Liver (tissue), 9 donors: ENCODE data around the gene GSK3A. TPM values are rescaled to one million over a fixed set of nuclear protein-coding genes. Genes with fewer than 3 reads are reported as not detected.

ENCODE experiments used
- DNase-seq: peaks from one replicate; pipeline ENCODE4 v3.0.0-alpha.2; 2017; ENCODE audit warnings: low spot score
- H3K27ac ChIP-seq, 2 donors: one replicate each; pipeline ENCODE4 v1.7.0; 2013; ENCODE audit warnings: inconsistent platforms in 2 of 2, low read length in 2 of 2, control low read depth in 1 of 2, low read depth in 1 of 2, mild to moderate bottlenecking in 1 of 2
- H3K27me3 ChIP-seq, 4 donors: one replicate each; pipeline versions ENCODE4 v1.6.1 to v1.7.0; 2013; ENCODE audit warnings: low read length in 3 of 4, inconsistent platforms in 1 of 4, mild to moderate bottlenecking in 1 of 4, moderate library complexity in 1 of 4; ENCODE audit not compliant: control insufficient read depth in 4 of 4, insufficient read depth in 4 of 4
- H3K36me3 ChIP-seq, 4 donors: one replicate each; pipeline versions ENCODE4 v1.6.1 to v1.7.0; 2013; ENCODE audit warnings: low read length in 3 of 4, mild to moderate bottlenecking in 3 of 4, low read depth in 1 of 4, moderate library complexity in 1 of 4; ENCODE audit not compliant: control insufficient read depth in 4 of 4, insufficient read depth in 3 of 4
- H3K4me1 ChIP-seq, 4 donors: one replicate each; pipeline versions ENCODE4 v1.6.1 to v1.7.0; 2013; ENCODE audit warnings: low read length in 3 of 4, mild to moderate bottlenecking in 3 of 4, moderate library complexity in 1 of 4; ENCODE audit not compliant: control insufficient read depth in 4 of 4, insufficient read depth in 4 of 4
- H3K4me3 ChIP-seq, 3 donors: one replicate each; pipeline versions ENCODE4 v1.6.1 to v1.7.0; 2013; ENCODE audit warnings: low read length in 3 of 3, control low read depth in 1 of 3, low read depth in 1 of 3, mild to moderate bottlenecking in 1 of 3
- H3K9ac ChIP-seq, 2 donors: one replicate each; pipeline ENCODE4 v1.7.0; 2013; ENCODE audit warnings: low read length in 2 of 2, mild to moderate bottlenecking in 2 of 2, moderate library complexity in 2 of 2, control low read depth in 1 of 2, low read depth in 1 of 2
- H3K9me3 ChIP-seq, 4 donors: one replicate each; pipeline versions ENCODE4 v1.6.1 to v1.7.0; 2013; ENCODE audit warnings: low read length in 3 of 4; ENCODE audit not compliant: control insufficient read depth in 4 of 4
- ATF3 ChIP-seq: IDR thresholded peaks from 2 replicates; pipeline ENCODE4 v1.6.1; 2016; ENCODE audit warnings: antibody characterized with exemption
- CTCF ChIP-seq: fragments of 150-350 bp; IDR thresholded peaks from 2 replicates; pipeline ENCODE4 v1.5.1; 2017; ENCODE audit warnings: improper control_type of control experiment, low read depth, low read length; ENCODE audit not compliant: missing input control
- EGR1 ChIP-seq, 2 donors: IDR thresholded peaks; 2 replicates each; pipeline ENCODE4 v1.6.1; 2016 to 2018; ENCODE audit warnings: antibody characterized with exemption in 2 of 2, low read depth in 2 of 2
- FOXA1 ChIP-seq: IDR thresholded peaks from 2 replicates; pipeline ENCODE4 v1.6.1; 2016; ENCODE audit warnings: antibody characterized with exemption
- HNF4A ChIP-seq, 2 donors: conservative IDR thresholded peaks; 2 replicates each; pipeline ENCODE4 v1.6.1; 2016; ENCODE audit warnings: antibody characterized with exemption in 2 of 2, mild to moderate bottlenecking in 2 of 2
- JUND ChIP-seq, 2 donors: IDR thresholded peaks; 2 replicates each; pipeline ENCODE4 v1.6.1; 2016; ENCODE audit warnings: antibody characterized with exemption in 2 of 2
- MAX ChIP-seq: IDR thresholded peaks from 2 replicates; pipeline ENCODE4 v1.6.1; 2016; ENCODE audit warnings: antibody characterized with exemption
- NR2F2 ChIP-seq: IDR thresholded peaks from 2 replicates; pipeline ENCODE4 v1.6.1; 2016; ENCODE audit warnings: antibody characterized with exemption
- RAD21 ChIP-seq, 2 donors: IDR thresholded peaks; 2 replicates each; pipeline ENCODE4 v1.6.1; 2016; ENCODE audit warnings: antibody characterized with exemption in 2 of 2, mild to moderate bottlenecking in 2 of 2
- RXRA ChIP-seq, 2 donors: IDR thresholded peaks; 2 replicates each; pipeline ENCODE4 v1.6.1; 2017 to 2018; ENCODE audit warnings: antibody characterized with exemption in 2 of 2, mild to moderate bottlenecking in 1 of 2
- SP1 ChIP-seq: IDR thresholded peaks from 2 replicates; pipeline ENCODE4 v1.6.1; 2018; ENCODE audit warnings: antibody characterized with exemption, mild to moderate bottlenecking
- TAF1 ChIP-seq: conservative IDR thresholded peaks from 2 replicates; pipeline ENCODE4 v1.6.1; 2016; ENCODE audit warnings: antibody characterized with exemption, mild to moderate bottlenecking
- YY1 ChIP-seq: IDR thresholded peaks from 2 replicates; pipeline ENCODE4 v1.6.1; 2016; ENCODE audit warnings: antibody characterized with exemption, mild to moderate bottlenecking
- ZBTB33 ChIP-seq: IDR thresholded peaks from 2 replicates; pipeline ENCODE4 v1.6.1; 2016; ENCODE audit warnings: antibody characterized with exemption
- WGBS: extraction: QIAGEN DNeasy Blood & Tissue Kit; methylation state at CpG from one replicate; pipeline ENCODE4 v1.1.7; 2013; 5-methylcytosine and 5-hydroxymethylcytosine counted together
- polyA plus RNA-seq, 2 donors: library from polyadenylated mRNA; stranded (reverse) in 1 of 2; unstranded in 1 of 2; fragments of 200-250 nt in 1 of 2; fragments of >200 nt in 1 of 2; fragmentation: Nextera tagmentation in 1 of 2; extraction: Ambion mirVana in 1 of 2; gene quantifications; one replicate each; pipeline versions ENCODE4 v1.2.1 to v1.2.3, GENCODE V29; 2013 to 2015
- total RNA-seq, 2 donors: library from RNA; depleted of rRNA; stranded (reverse); fragments of >200 nt; gene quantifications; one replicate each; pipeline ENCODE4 v1.2.3, GENCODE V29; 2014
- donor health status: healthy.
- donor health status: healthy.
- donor health status: healthy.
- donor health status: healthy.
- donor health status: healthy.

The GSK3A gene
- total and polyA plus RNA-seq, 4 donors: 5.9 to 23.1 (median 13.0) TPM

- Histone ChIP-seq H3K4me1 (peaks cover 19 to 69% (median 48%) of the 10 kb centered on the region in 4 donors), H3K9ac (no peak overlapping the region), H3K9me3 (no peaks in the 10 kb centered on the region), H3K27ac (peak overlapping the region; percentile 91 to 98), H3K4me3 (no peak overlapping the region), H3K36me3 (peaks cover 4 to 10% (median 6%) of the 10 kb centered on the region in 4 donors), H3K27me3 (no peaks in the 10 kb centered on the region)
- no peak for TF ChIP-seq EGR1 (IDR thresholded peaks at IDR 0.05; ENCODE audit: low read depth in 2 of 2)
- no peak for TF ChIP-seq YY1
- TF ChIP-seq TAF1: no peak
- TF ChIP-seq ZBTB33: no peak
- no peak for TF ChIP-seq NR2F2
- TF ChIP-seq CTCF: no peak
- no peak for TF ChIP-seq HNF4A (conservative IDR thresholded peaks at IDR 0.05)
- no peak for TF ChIP-seq RAD21 (IDR thresholded peaks at IDR 0.05)
- no peak for TF ChIP-seq SP1
- no peak for TF ChIP-seq FOXA1
- DNase-seq: no peak
- WGBS: 62% methylated on average over 4 of the region's 4 CpGs
Observed at GRCh38 chr19:42282819-42283187, 40.4 kb upstream of the GSK3A start.

- no peak overlapping the region for H3K4me3 ChIP-seq
Observed at GRCh38 chr19:42281827-42282762, 39.7 kb upstream of the GSK3A start.

More at GRCh38 chr19:42281827-42282762, 39.7 kb upstream of the GSK3A start:
- no peak for TF ChIP-seq CTCF
- TF ChIP-seq YY1: no peak
- no peak for TF ChIP-seq RXRA (IDR thresholded peaks at IDR 0.05)
- TF ChIP-seq JUND (IDR thresholded peaks at IDR 0.05): no peak
- TF ChIP-seq HNF4A (conservative IDR thresholded peaks at IDR 0.05): no peak
- TF ChIP-seq ATF3: no peak
- TF ChIP-seq MAX: no peak
- peak; percentile 41 for DNase-seq
- no peak overlapping the region for H3K9ac ChIP-seq
- no peaks in the 10 kb centered on the region for H3K27me3 ChIP-seq
- peaks cover 0 to 3% (median under 1%) of the 10 kb centered on the region in 4 donors for H3K36me3 ChIP-seq
- peak overlapping the region; percentile 72 to 83 for H3K27ac ChIP-seq
- H3K9me3 ChIP-seq: no peaks in the 10 kb centered on the region
- WGBS: 56% methylated on average over 7 of the region's 7 CpGs
- peaks cover 20 to 75% (median 52%) of the 10 kb centered on the region in 4 donors for H3K4me1 ChIP-seq
